ENCODE results near the gene KRTAP10-12.

- TF ChIP-seq POLR2A (IDR thresholded peaks at IDR 0.05) = no peak
- no peak for TF ChIP-seq CTCF (IDR thresholded peaks at IDR 0.05 in 8 of 11, conservative IDR thresholded peaks at IDR 0.05 in 3 of 11)
Observed at GRCh38 chr21:44702973-44703730, 6.2 kb downstream of the KRTAP10-12 start.

Data from spleen (tissue), 7 donors.